ENCODE results near the gene DMC1.
"Not testable (repeated sequence)": the region's sequence is repeated elsewhere in the genome, so short reads cannot be mapped to it uniquely, and the experiment has no call there.

DMC1 gene

DNA sequence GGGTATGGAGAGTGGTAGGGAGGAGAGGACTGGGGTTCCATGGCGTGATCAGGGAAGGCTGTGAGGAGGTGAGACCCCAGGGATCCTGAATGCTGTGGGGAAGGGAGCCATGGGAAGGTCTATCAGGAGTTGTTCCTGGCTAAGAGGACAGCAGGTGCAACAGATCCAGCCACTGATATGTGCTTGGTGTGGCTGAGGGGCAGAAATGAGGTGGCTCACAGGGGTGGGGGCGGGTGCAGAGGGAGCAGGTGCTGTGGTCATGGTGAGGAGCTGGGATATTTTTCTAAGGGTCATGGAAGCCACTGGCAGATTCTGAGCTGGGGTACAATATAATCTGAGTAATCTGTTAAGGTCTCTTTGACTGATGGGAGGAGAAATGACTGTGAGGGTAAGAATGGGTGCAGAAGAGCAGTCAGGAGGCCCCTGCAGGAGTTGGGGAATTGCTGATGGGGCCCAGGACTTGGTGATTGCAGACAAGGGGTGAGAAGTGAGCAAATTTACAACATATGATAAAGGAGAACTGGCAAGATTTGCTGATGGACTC, 31.3 kb upstream of the DMC1 start:
- H4K8ac ChIP-seq (ENCODE audit: low read length) = no peak overlapping the region
- DNase-seq = no peak
- H3K4ac ChIP-seq (ENCODE audit: low read depth in 1 of 2, low read length in 2 of 2) = peak overlapping the region in 1 of 2 experiments; percentile 73
- no peaks in the 10 kb centered on the region for H3K9me3 ChIP-seq (ENCODE audit: control insufficient read depth, low read length)
- H2AK5ac ChIP-seq (ENCODE audit: low read length, severe bottlenecking) = no peak overlapping the region
- peaks cover 3 to 10% of the 10 kb centered on the region in 2 experiments for H3K36me3 ChIP-seq (ENCODE audit: control insufficient read depth in 1 of 2, insufficient read depth in 2 of 2, low read depth in 1 of 2, low read length in 2 of 2)
- no peaks in the 10 kb centered on the region for H3K79me1 ChIP-seq (replicated peaks; ENCODE audit: low read length, poor library complexity, severe bottlenecking)
- H3K27me3 ChIP-seq (ENCODE audit: control insufficient read depth in 1 of 2, insufficient read depth in 1 of 2, low read length in 2 of 2) = no peaks in the 10 kb centered on the region
- no peak overlapping the region for H2BK5ac ChIP-seq (ENCODE audit: low read depth, low read length, poor library complexity, severe bottlenecking)
- H3K18ac ChIP-seq (ENCODE audit: low read depth in 1 of 2, low read length in 2 of 2) = no peak overlapping the region
- no peak overlapping the region for H2BK12ac ChIP-seq (ENCODE audit: low read length in 2 of 2)
- H3K4me3 ChIP-seq (ENCODE audit: insufficient read depth in 1 of 2, low read depth in 1 of 2, low read length in 2 of 2) = no peak overlapping the region
- H3K4me1 ChIP-seq (ENCODE audit: control insufficient read depth, insufficient read depth, low read depth, low read length) = peaks cover 1% of the 10 kb centered on the region
- no peak overlapping the region for H2BK120ac ChIP-seq (ENCODE audit: low read depth, low read length)
- no peak overlapping the region for H2AFZ ChIP-seq (ENCODE audit: low read depth, low read length)
- no peak overlapping the region for H3K27ac ChIP-seq (ENCODE audit: low read length, poor library complexity, severe bottlenecking)
- no peak overlapping the region for H2BK15ac ChIP-seq (ENCODE audit: low read depth, poor library complexity, severe bottlenecking)
- H3K9ac ChIP-seq (ENCODE audit: low read length) = no peak overlapping the region
- whole genome bisulfite sequencing = 84% methylated on average over 2 of the region's 2 CpGs
- no peak overlapping the region for H3K23ac ChIP-seq (ENCODE audit: low read length in 2 of 2)
- peak overlapping the region; percentile 75 for H4K91ac ChIP-seq (ENCODE audit: low read length)
- no peak overlapping the region for H3K4me2 ChIP-seq (ENCODE audit: low read length, poor library complexity, severe bottlenecking)
- no peak overlapping the region for H3K14ac ChIP-seq (ENCODE audit: low read length in 2 of 2)

DNA sequence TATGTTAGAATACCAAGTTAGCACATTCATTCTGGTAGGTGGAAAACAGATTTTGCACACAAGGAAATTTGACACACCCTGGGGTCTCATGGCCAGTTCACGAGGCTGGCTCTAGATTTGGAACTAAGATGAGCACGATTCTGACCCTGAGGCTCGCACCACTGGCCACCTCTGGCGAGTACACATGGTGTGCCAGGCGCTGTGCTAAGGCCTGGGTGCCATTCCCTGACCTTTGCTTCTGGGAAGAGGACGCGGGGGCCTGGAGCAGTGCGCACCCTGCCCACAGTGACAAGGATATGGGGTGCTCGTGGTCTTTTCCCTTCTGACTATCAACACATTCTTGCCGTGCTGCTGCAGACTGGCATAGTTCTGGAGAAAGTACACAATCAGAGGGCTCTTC, 29.5 kb upstream of the DMC1 start:
- no peaks in the 10 kb centered on the region for H3K4me1 ChIP-seq (ENCODE audit: control insufficient read depth, insufficient read depth, low read depth, low read length)
- H2BK15ac ChIP-seq (ENCODE audit: low read depth, poor library complexity, severe bottlenecking) = no peak overlapping the region
- H2BK12ac ChIP-seq (ENCODE audit: low read length in 2 of 2) = no peak overlapping the region
- no peak overlapping the region for H3K18ac ChIP-seq (ENCODE audit: low read depth in 1 of 2, low read length in 2 of 2)
- H3K9me3 ChIP-seq (ENCODE audit: control insufficient read depth, low read length) = no peaks in the 10 kb centered on the region
- no peak overlapping the region for H3K4me2 ChIP-seq (ENCODE audit: low read length, poor library complexity, severe bottlenecking)
- H3K4ac ChIP-seq (ENCODE audit: low read depth in 1 of 2, low read length in 2 of 2) = no peak overlapping the region
- no peak overlapping the region for H2BK120ac ChIP-seq (ENCODE audit: low read depth, low read length)
- H3K23ac ChIP-seq (ENCODE audit: low read length in 2 of 2) = no peak overlapping the region
- no peak overlapping the region for H2AFZ ChIP-seq (ENCODE audit: low read depth, low read length)
- 98% methylated on average over 8 of the region's 10 CpGs for WGBS
- H3K9ac ChIP-seq (ENCODE audit: low read length) = no peak overlapping the region
- H3K79me1 ChIP-seq (replicated peaks; ENCODE audit: low read length, poor library complexity, severe bottlenecking) = no peaks in the 10 kb centered on the region
- H3K36me3 ChIP-seq (ENCODE audit: control insufficient read depth in 1 of 2, insufficient read depth in 2 of 2, low read depth in 1 of 2, low read length in 2 of 2) = peaks cover 3 to 10% of the 10 kb centered on the region in 2 experiments
- no peak for DNase-seq
- H2BK5ac ChIP-seq (ENCODE audit: low read depth, low read length, poor library complexity, severe bottlenecking) = no peak overlapping the region
- H3K27me3 ChIP-seq (ENCODE audit: control insufficient read depth in 1 of 2, insufficient read depth in 1 of 2, low read length in 2 of 2) = no peaks in the 10 kb centered on the region
- H3K27ac ChIP-seq (ENCODE audit: low read length, poor library complexity, severe bottlenecking) = no peak overlapping the region
- H4K8ac ChIP-seq (ENCODE audit: low read length) = no peak overlapping the region
- no peak overlapping the region for H2AK5ac ChIP-seq (ENCODE audit: low read length, severe bottlenecking)
- H3K4me3 ChIP-seq (ENCODE audit: insufficient read depth in 1 of 2, low read depth in 1 of 2, low read length in 2 of 2) = no peak overlapping the region
- peak overlapping the region in 1 of 2 experiments; percentile 35 for H3K14ac ChIP-seq (ENCODE audit: low read length in 2 of 2)
- H4K91ac ChIP-seq (ENCODE audit: low read length) = no peak overlapping the region

DNA sequence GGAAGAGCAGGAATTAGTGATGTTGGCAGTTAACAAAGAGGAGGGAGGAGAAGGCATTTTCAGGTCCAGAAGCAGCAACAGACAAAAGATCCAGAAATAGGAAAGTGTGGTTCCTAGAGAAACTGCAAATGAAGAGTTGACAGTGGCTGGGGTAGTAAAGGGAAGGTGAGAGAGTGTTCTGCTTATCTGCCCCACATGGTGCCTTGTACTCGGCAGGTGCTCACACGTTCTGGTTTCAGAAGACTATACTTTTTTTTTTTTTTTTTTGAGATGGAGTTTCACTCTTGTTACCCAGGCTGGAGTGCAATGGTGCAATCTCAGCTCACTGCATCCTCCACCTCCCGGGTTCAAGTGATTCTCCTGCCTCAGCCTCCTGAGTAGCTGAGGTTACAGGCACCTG, 12.9 kb upstream of the DMC1 start:
- not testable (repeated sequence) for DNase-seq; H3K79me1 ChIP-seq (replicated peaks; ENCODE audit: low read length, poor library complexity, severe bottlenecking); H3K27ac ChIP-seq (ENCODE audit: low read length, poor library complexity, severe bottlenecking); H3K23ac ChIP-seq (ENCODE audit: low read length in 2 of 2); H3K4ac ChIP-seq (ENCODE audit: low read depth in 1 of 2, low read length in 2 of 2); H4K91ac ChIP-seq (ENCODE audit: low read length); H2BK5ac ChIP-seq (ENCODE audit: low read depth, low read length, poor library complexity, severe bottlenecking); H3K9me3 ChIP-seq (ENCODE audit: control insufficient read depth, low read length); H2BK120ac ChIP-seq (ENCODE audit: low read depth, low read length); H2BK15ac ChIP-seq (ENCODE audit: low read depth, poor library complexity, severe bottlenecking); H2AFZ ChIP-seq (ENCODE audit: low read depth, low read length); H3K4me1 ChIP-seq (ENCODE audit: control insufficient read depth, insufficient read depth, low read depth, low read length); H3K18ac ChIP-seq (ENCODE audit: low read depth in 1 of 2, low read length in 2 of 2); H3K14ac ChIP-seq (ENCODE audit: low read length in 2 of 2); H2BK12ac ChIP-seq (ENCODE audit: low read length in 2 of 2); H4K8ac ChIP-seq (ENCODE audit: low read length); H3K4me2 ChIP-seq (ENCODE audit: low read length, poor library complexity, severe bottlenecking); H2AK5ac ChIP-seq (ENCODE audit: low read length, severe bottlenecking); H3K4me3 ChIP-seq (ENCODE audit: insufficient read depth in 1 of 2, low read depth in 1 of 2, low read length in 2 of 2); H3K27me3 ChIP-seq (ENCODE audit: control insufficient read depth in 1 of 2, insufficient read depth in 1 of 2, low read length in 2 of 2); H3K9ac ChIP-seq (ENCODE audit: low read length)
- peaks cover 0 to 14% of the 10 kb centered on the region in 2 experiments for H3K36me3 ChIP-seq (ENCODE audit: control insufficient read depth in 1 of 2, insufficient read depth in 2 of 2, low read depth in 1 of 2, low read length in 2 of 2)
- WGBS = 83% methylated on average over 3 of the region's 3 CpGs

DNA sequence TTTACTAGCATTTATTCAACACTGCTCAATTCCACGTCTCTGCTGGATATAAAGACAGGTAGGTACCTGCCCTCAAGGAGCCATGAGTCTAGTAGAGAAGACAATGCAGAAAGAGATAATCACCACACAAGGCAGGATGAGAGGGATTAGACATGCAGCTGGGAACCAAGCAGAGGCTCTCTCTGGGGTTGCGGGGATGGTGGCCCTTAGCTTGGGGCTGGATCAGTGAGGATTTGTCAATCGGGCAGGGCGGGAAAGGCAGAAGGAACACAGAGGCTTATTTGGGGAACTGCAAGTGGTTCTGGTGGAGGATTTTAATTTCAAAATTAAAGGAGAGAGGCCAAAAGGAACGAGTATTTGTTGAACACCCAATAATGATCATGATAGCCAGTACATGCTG, 8.5 kb upstream of the DMC1 start:
- no peaks in the 10 kb centered on the region for H3K36me3 ChIP-seq (ENCODE audit: control insufficient read depth in 1 of 2, insufficient read depth in 2 of 2, low read depth in 1 of 2, low read length in 2 of 2)

More for the DNA sequence above, 8.5 kb upstream of the DMC1 start:
- no peak overlapping the region for H3K23ac ChIP-seq (ENCODE audit: low read length in 2 of 2)
- H2AK5ac ChIP-seq (ENCODE audit: low read length, severe bottlenecking) = no peak overlapping the region
- no peak overlapping the region for H4K8ac ChIP-seq (ENCODE audit: low read length)
- no peak overlapping the region for H2BK5ac ChIP-seq (ENCODE audit: low read depth, low read length, poor library complexity, severe bottlenecking)
- H2AFZ ChIP-seq (ENCODE audit: low read depth, low read length) = no peak overlapping the region
- no peak overlapping the region for H3K9ac ChIP-seq (ENCODE audit: low read length)
- whole genome bisulfite sequencing = 90% methylated on average over 5 of the region's 5 CpGs
- H3K9me3 ChIP-seq (ENCODE audit: control insufficient read depth, low read length) = no peaks in the 10 kb centered on the region
- H2BK12ac ChIP-seq (ENCODE audit: low read length in 2 of 2) = no peak overlapping the region
- DNase-seq = no peak
- no peak overlapping the region for H2BK120ac ChIP-seq (ENCODE audit: low read depth, low read length)
- no peak overlapping the region for H3K27ac ChIP-seq (ENCODE audit: low read length, poor library complexity, severe bottlenecking)
- no peak overlapping the region for H3K4me3 ChIP-seq (ENCODE audit: insufficient read depth in 1 of 2, low read depth in 1 of 2, low read length in 2 of 2)
- H3K4me2 ChIP-seq (ENCODE audit: low read length, poor library complexity, severe bottlenecking) = no peak overlapping the region
- H3K4ac ChIP-seq (ENCODE audit: low read depth in 1 of 2, low read length in 2 of 2) = no peak overlapping the region
- H3K18ac ChIP-seq (ENCODE audit: low read depth in 1 of 2, low read length in 2 of 2) = no peak overlapping the region
- H3K27me3 ChIP-seq (ENCODE audit: control insufficient read depth in 1 of 2, insufficient read depth in 1 of 2, low read length in 2 of 2) = no peaks in the 10 kb centered on the region
- no peaks in the 10 kb centered on the region for H3K79me1 ChIP-seq (replicated peaks; ENCODE audit: low read length, poor library complexity, severe bottlenecking)
- H2BK15ac ChIP-seq (ENCODE audit: low read depth, poor library complexity, severe bottlenecking) = no peak overlapping the region
- H4K91ac ChIP-seq (ENCODE audit: low read length) = no peak overlapping the region
- H3K14ac ChIP-seq (ENCODE audit: low read length in 2 of 2) = no peak overlapping the region
- H3K4me1 ChIP-seq (ENCODE audit: control insufficient read depth, insufficient read depth, low read depth, low read length) = no peaks in the 10 kb centered on the region
